Suprapubic skin (tissue), 4 donors: ENCODE measurements around the gene ENG. TPM values are rescaled to one million over a fixed set of nuclear protein-coding genes. Genes with fewer than 3 reads are reported as not detected.

Experiments
- DNase-seq, 2 donors: peaks; one replicate each; pipeline ENCODE4 v3.0.0-alpha.2; 2019; ENCODE audit warnings: low spot score in 2 of 2
- H3K27ac ChIP-seq: fragments of 200-600 bp; sonication (generic); one replicate; pipeline ENCODE4 v1.5.1; 2019
- H3K27me3 ChIP-seq: fragments of 200-600 bp; sonication (generic); one replicate; pipeline ENCODE4 v1.5.1; 2019
- H3K36me3 ChIP-seq: fragments of 200-600 bp; sonication (generic); one replicate; pipeline ENCODE4 v1.5.1; 2019
- H3K4me1 ChIP-seq: fragments of 200-600 bp; sonication (generic); one replicate; pipeline ENCODE4 v1.5.1; 2019
- H3K4me3 ChIP-seq: fragments of 200-600 bp; sonication (generic); one replicate; pipeline ENCODE4 v1.5.1; 2019; ENCODE audit warnings: mild to moderate bottlenecking
- H3K9me3 ChIP-seq: fragments of 200-600 bp; sonication (generic); one replicate; pipeline ENCODE4 v1.5.1; 2019
- CTCF ChIP-seq, 2 donors: fragments of 200-600 bp in 1 of 2; fragments of 450-650 bp in 1 of 2; sonication (generic) in 1 of 2; IDR thresholded peaks; one replicate each; pipeline ENCODE4 v1.5.1; 2016 to 2019; ENCODE audit warnings: antibody characterized with exemption in 2 of 2, mild to moderate bottlenecking in 1 of 2, moderate library complexity in 1 of 2
- EP300 ChIP-seq: sonication (generic); formaldehyde crosslinking; IDR thresholded peaks from one replicate; pipeline ENCODE4 v1.6.1; 2017; ENCODE audit warnings: antibody characterized with exemption
- POLR2A ChIP-seq, 2 donors: fragments of 450-650 bp; IDR thresholded peaks; one replicate each; pipeline ENCODE4 v1.6.1; 2017; ENCODE audit warnings: antibody characterized with exemption in 2 of 2, mild to moderate bottlenecking in 2 of 2, moderate library complexity in 2 of 2
- POLR2AphosphoS5 ChIP-seq, 3 donors: sonication (generic); formaldehyde crosslinking; IDR thresholded peaks; one replicate each; pipeline ENCODE4 v1.6.1; 2017; ENCODE audit warnings: antibody characterized with exemption in 3 of 3
- WGBS: methylation state at CpG from one replicate; pipeline ENCODE4 v1.1.5; 2018; 5-methylcytosine and 5-hydroxymethylcytosine counted together
- total RNA-seq, 4 donors: library from RNA; depleted of rRNA; stranded (reverse); fragments of >200 nt; gene quantifications; one replicate each; pipeline ENCODE4 v1.1.0, GENCODE V29; 2016

The ENG gene
- total RNA-seq, 4 donors from 2014 or later: 17.2 to 38.7 (median 31.2) TPM

DNA sequence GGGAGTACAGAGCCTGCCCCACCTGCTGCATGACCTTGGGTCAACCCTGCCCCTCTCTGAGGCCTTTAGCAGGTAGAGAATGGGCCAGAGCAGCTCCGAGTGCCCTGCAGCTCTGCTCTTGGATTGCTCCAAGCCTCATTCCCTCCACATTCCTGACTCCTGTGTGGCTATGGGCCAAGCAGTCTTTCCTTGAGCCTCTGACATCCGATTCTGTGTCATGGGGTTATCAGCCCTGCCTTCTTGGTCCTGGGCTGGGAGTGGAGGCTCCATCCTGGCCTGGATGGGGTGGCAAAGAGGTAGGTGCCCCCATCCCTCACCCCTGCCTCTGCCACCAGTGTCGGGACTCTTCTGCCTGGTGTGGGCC lies 38.1 kb downstream of the ENG start:
- 78% methylated on average over 2 of the region's 3 CpGs for WGBS
- Histone ChIP-seq H3K4me3 (no peak overlapping the region), H3K4me1 (no peaks in the 10 kb centered on the region), H3K27me3 (no peaks in the 10 kb centered on the region), H3K36me3 (peaks cover 81% of the 10 kb centered on the region), H3K9me3 (no peaks in the 10 kb centered on the region), H3K27ac (no peak overlapping the region)
- no peak for TF ChIP-seq EP300
- TF ChIP-seq CTCF (IDR thresholded peaks at IDR 0.05): no peak
- TF ChIP-seq POLR2A (IDR thresholded peaks at IDR 0.05): no peak
- no peak for TF ChIP-seq POLR2AphosphoS5 (IDR thresholded peaks at IDR 0.05)
- DNase-seq: no peak

DNA sequence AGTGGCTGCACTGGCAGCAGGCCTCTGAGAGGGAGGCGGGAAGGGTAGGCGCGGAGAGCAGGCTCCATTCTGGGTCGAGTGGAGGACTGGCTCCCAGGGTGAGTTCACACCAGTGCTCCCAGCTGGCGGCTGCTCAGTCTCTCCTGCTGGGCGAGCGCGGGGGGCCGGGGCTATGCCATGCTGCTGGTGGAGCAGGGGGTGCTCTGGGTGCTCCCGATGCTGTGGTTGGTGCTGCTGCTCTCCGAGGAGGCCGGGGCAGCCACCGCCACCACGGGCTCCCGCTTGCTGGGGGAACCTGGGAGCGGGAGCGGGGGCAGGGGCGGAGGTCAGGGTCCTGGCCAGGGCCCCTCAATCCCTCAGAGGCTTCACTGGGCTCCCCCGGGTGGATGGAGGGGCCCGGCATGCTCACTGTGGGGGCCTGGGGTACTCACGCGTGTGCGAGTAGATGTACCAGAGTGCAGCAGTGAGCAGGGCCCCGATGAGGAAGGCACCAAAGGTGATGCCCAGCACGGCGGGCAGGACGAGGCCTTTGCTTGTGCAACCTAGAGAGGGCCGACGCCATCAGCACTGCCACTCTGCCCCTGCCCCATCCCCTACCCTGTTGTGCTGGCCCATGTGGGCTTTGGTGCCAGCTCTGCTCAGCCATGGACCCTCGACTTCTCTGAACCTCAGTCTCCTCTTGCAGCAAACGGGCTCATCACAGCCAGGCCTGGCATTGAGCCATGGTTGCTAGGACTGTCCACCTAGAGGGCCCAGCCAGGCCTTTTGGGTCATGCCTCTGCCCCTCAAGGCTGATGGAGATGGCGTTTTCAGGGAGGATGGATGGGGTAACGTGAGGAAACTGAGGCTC lies 38.7 kb downstream of the ENG start:
- WGBS: 80% methylated on average over 3 of the region's 33 CpGs
- Histone ChIP-seq H3K9me3 (no peaks in the 10 kb centered on the region), H3K4me1 (no peaks in the 10 kb centered on the region), H3K36me3 (peaks cover 81% of the 10 kb centered on the region), H3K27ac (no peak overlapping the region), H3K4me3 (no peak overlapping the region), H3K27me3 (no peaks in the 10 kb centered on the region)
- no peak for DNase-seq
- TF ChIP-seq EP300 (no peak), POLR2AphosphoS5 (IDR thresholded peaks at IDR 0.05) (no peak), POLR2A (IDR thresholded peaks at IDR 0.05) (no peak), CTCF (IDR thresholded peaks at IDR 0.05) (no peak)

- no peak for DNase-seq
- Histone ChIP-seq H3K27me3 (no peaks in the 10 kb centered on the region), H3K4me1 (peaks cover 2% of the 10 kb centered on the region), H3K27ac (no peak overlapping the region), H3K4me3 (no peak overlapping the region), H3K9me3 (no peaks in the 10 kb centered on the region), H3K36me3 (peaks cover 79% of the 10 kb centered on the region)
- TF ChIP-seq POLR2A (IDR thresholded peaks at IDR 0.05) (no peak), POLR2AphosphoS5 (IDR thresholded peaks at IDR 0.05) (no peak), EP300 (no peak), CTCF (IDR thresholded peaks at IDR 0.05) (no peak)
- WGBS: 86% methylated on average over 10 of the region's 11 CpGs
Observed at GRCh38 chr9:127814619-127815511, 39.6 kb downstream of the ENG start.

DNA sequence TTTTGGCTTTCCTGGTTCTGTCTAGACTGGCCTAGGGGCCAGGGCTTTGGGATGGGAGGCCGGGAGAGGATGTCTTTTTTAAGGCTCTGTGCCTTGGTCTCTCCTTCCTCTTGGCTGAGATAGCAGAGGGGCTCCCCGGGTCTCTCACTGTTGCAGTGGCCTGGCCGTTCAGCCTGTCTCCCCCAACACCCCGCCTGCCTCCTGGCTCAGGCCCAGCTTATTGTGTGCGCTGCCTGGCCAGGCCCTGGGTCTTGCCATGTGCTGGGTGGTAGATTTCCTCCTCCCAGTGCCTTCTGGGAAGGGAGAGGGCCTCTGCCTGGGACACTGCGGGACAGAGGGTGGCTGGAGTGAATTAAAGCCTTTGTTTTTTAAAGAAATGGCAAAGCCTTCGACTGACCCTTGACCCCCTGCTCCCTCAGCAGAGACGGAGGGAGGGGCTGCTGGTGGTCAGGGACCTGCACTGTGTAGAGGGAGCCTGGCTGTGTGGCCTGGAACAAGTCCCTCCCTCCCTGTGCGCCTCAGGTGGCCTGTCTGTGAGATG lies 40.7 kb downstream of the ENG start:
- DNase-seq: no peak
- H3K36me3 ChIP-seq: peaks cover 70% of the 10 kb centered on the region
- WGBS: 76% methylated on average over 7 of the region's 9 CpGs
- no peaks in the 10 kb centered on the region for H3K27me3 ChIP-seq
- H3K27ac ChIP-seq: no peak overlapping the region
- no peak overlapping the region for H3K4me3 ChIP-seq
- TF ChIP-seq CTCF (IDR thresholded peaks at IDR 0.05) (no peak), POLR2A (IDR thresholded peaks at IDR 0.05) (no peak), EP300 (no peak), POLR2AphosphoS5 (IDR thresholded peaks at IDR 0.05) (no peak)
- no peaks in the 10 kb centered on the region for H3K9me3 ChIP-seq
- peaks cover 10% of the 10 kb centered on the region for H3K4me1 ChIP-seq
